HUES48 (cell line): Measurements from ENCODE around the gene MARVELD2.

ENCODE experiments used
- H3K27ac ChIP-seq: one replicate; pipeline ENCODE4 v1.7.0; 2013; ENCODE audit warnings: low read depth, low read length, inconsistent platforms
- H3K27me3 ChIP-seq: 2 replicates; pipeline ENCODE4 v1.6.1; 2013; ENCODE audit warnings: mild to moderate bottlenecking, low read length; ENCODE audit not compliant: control insufficient read depth, insufficient read depth
- H3K36me3 ChIP-seq: 2 replicates; pipeline ENCODE4 v1.6.1; 2013; ENCODE audit warnings: low read length; ENCODE audit not compliant: control insufficient read depth, insufficient read depth
- H3K4me1 ChIP-seq: 2 replicates; pipeline ENCODE4 v1.6.1; 2013; ENCODE audit warnings: mild to moderate bottlenecking, low read length; ENCODE audit not compliant: control insufficient read depth, insufficient read depth
- H3K4me3 ChIP-seq: 2 replicates; pipeline ENCODE4 v1.5.1; 2013; ENCODE audit warnings: mild to moderate bottlenecking, low read depth, low read length
- H3K9ac ChIP-seq: 2 replicates; pipeline ENCODE4 v1.6.1; 2013; ENCODE audit warnings: mild to moderate bottlenecking, low read depth, low read length, moderate library complexity
- H3K9me3 ChIP-seq: 2 replicates; pipeline ENCODE4 v1.6.1; 2013; ENCODE audit warnings: low read length; ENCODE audit not compliant: control insufficient read depth, insufficient read depth

The MARVELD2 gene

DNA sequence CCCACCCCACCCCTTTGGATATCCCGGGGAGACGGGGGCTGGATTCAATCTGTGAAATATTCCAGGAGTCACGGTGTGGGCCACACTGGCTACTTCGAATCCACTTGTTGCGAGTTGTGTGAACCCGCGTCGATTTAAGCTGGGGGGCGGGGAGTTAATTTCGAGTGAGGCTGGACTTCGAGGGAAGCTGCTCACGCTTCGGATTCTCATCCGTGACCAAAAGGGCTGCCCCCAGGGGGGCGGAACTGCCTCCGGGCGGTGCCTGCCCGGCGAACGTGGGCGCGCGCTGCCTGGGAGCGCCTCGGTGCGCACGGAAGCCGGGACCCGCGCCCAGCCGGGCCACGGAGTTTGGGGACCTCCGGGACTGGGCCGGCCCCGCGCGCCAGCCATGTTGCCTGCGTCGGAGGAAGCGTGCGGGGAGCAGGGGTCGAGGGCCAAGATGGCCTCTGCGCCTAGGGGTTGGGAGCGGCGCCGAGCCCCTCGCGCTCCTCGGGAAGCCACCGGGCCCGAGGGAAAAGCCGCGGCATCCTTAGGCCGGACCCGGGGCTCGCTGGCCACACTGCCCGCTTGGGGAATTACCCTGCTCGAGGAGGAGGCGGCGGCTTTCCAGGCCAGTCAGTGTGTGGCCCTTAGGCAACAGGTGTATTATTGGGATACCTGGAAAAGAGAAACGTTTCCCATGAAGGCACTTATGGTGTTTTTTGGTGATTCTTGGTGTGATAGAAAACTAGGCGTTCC is 78.6 kb downstream of the MARVELD2 start:
- Histone ChIP-seq H3K4me3 (peak overlapping the region; percentile 84), H3K4me1 (peaks cover 35% of the 10 kb centered on the region), H3K36me3 (no peaks in the 10 kb centered on the region), H3K9me3 (no peaks in the 10 kb centered on the region), H3K9ac (peak overlapping the region; percentile 77), H3K27ac (peak overlapping the region; percentile 88), H3K27me3 (peaks cover 9% of the 10 kb centered on the region; the same call in 1 of the 2 replicates)
